Retinal pigment epithelial cell (primary cell): ENCODE measurements around the gene EFCAB11.

Experiments used
- DNase-seq: peaks from one replicate; pipeline ENCODE4 v3.0.0-alpha.2; 2010; ENCODE audit warnings: low read depth
- H3K4me3 ChIP-seq: 2 replicates; pipeline ENCODE4 v1.5.1; 2011; ENCODE audit warnings: mild to moderate bottlenecking, low read length, control low read depth, moderate library complexity
- CTCF ChIP-seq: conservative IDR thresholded peaks from 2 replicates; pipeline ENCODE4 v1.5.1; 2011; ENCODE audit warnings: low read depth, low read length, control low read depth, inconsistent platforms

The EFCAB11 gene

GRCh38 chr14:89856871-89857345 is 97.6 kb downstream of the EFCAB11 start:
- no peak for TF ChIP-seq CTCF
- no peak for DNase-seq
- no peak overlapping the region for H3K4me3 ChIP-seq

- TF ChIP-seq CTCF, result no peak
- DNase-seq, result no peak
- no peak overlapping the region for H3K4me3 ChIP-seq
Observed at GRCh38 chr14:89855961-89856656, 98.4 kb downstream of the EFCAB11 start.

GRCh38 chr14:89853936-89854693 is 100.4 kb downstream of the EFCAB11 start:
- no peak for TF ChIP-seq CTCF
- no peak overlapping the region for H3K4me3 ChIP-seq
- DNase-seq, result no peak

- TF ChIP-seq CTCF, result no peak
- no peak overlapping the region for H3K4me3 ChIP-seq
- DNase-seq, result no peak
Observed at GRCh38 chr14:89851106-89851505, 103.4 kb downstream of the EFCAB11 start.

- H3K4me3 ChIP-seq, result no peak overlapping the region
- no peak for TF ChIP-seq CTCF
- DNase-seq, result no peak
Observed at GRCh38 chr14:89849931-89850330, 104.6 kb downstream of the EFCAB11 start.

GRCh38 chr14:89848165-89848564 is 106.4 kb downstream of the EFCAB11 start:
- no peak for DNase-seq

More at GRCh38 chr14:89848165-89848564, 106.4 kb downstream of the EFCAB11 start:
- peak; percentile 41 for TF ChIP-seq CTCF
- H3K4me3 ChIP-seq, result no peak overlapping the region
